Natural killer cell (primary cell): ENCODE results near the gene RTTN. TPM values are rescaled to one million over a fixed set of nuclear protein-coding genes. Genes with fewer than 3 reads are reported as not detected.
"Not testable (repeated sequence)": the region's sequence is repeated elsewhere in the genome, so short reads cannot be mapped to it uniquely, and the experiment has no call there.

Experiments
- ATAC-seq, 3 donors: fragments of 150-1000 bp in 2 of 3; fragments of 200-7000 bp in 1 of 3; cut with Tn5 transposase; 1 replicate in 1 of 3; 2 replicates in 2 of 3; pipeline ENCODE4 v1.10.0; 2021; ENCODE audit warnings: mild to moderate bottlenecking in 2 of 3, moderate library complexity in 2 of 3
- DNase-seq, 2 donors: peaks; one replicate each; pipeline versions ENCODE4 v3.0.0 to v3.0.0-alpha.2; 2013 to 2021; ENCODE audit warnings: mixed read lengths in 1 of 2
- H3K27ac ChIP-seq: one replicate; pipeline ENCODE4 v1.5.1; 2013; ENCODE audit warnings: mild to moderate bottlenecking, low read length
- H3K27me3 ChIP-seq: one replicate; pipeline ENCODE4 v1.6.1; 2013; ENCODE audit warnings: low read length; ENCODE audit not compliant: control insufficient read depth, insufficient read depth
- H3K36me3 ChIP-seq: one replicate; pipeline ENCODE4 v1.6.1; 2013; ENCODE audit warnings: low read length; ENCODE audit not compliant: control insufficient read depth, insufficient read depth
- H3K4me1 ChIP-seq: one replicate; pipeline ENCODE4 v1.6.1; 2013; ENCODE audit warnings: low read length; ENCODE audit not compliant: control insufficient read depth, insufficient read depth
- H3K4me3 ChIP-seq: one replicate; pipeline ENCODE4 v1.5.1; 2013; ENCODE audit warnings: low read length
- H3K9me3 ChIP-seq: one replicate; pipeline ENCODE4 v1.6.1; 2013; ENCODE audit warnings: low read length; ENCODE audit not compliant: control insufficient read depth, insufficient read depth
- H3K27ac Mint-ChIP-seq, 2 donors: one replicate each; pipeline ENCODE4 v1.8.0; 2022; ENCODE audit warnings: mild to moderate bottlenecking in 2 of 2, mixed read lengths in 2 of 2, moderate library complexity in 1 of 2
- H3K27me3 Mint-ChIP-seq, 2 donors: one replicate each; pipeline ENCODE4 v1.8.0; 2022; ENCODE audit warnings: low read depth in 2 of 2, mixed read lengths in 2 of 2
- H3K36me3 Mint-ChIP-seq: one replicate; pipeline ENCODE4 v1.8.0; 2022; ENCODE audit warnings: mixed read lengths
- H3K4me1 Mint-ChIP-seq, 2 donors: one replicate each; pipeline ENCODE4 v1.8.0; 2022; ENCODE audit warnings: mixed read lengths in 2 of 2
- H3K4me3 Mint-ChIP-seq: one replicate; pipeline ENCODE4 v1.8.0; 2022; ENCODE audit warnings: mild to moderate bottlenecking, moderate library complexity, mixed read lengths
- H3K9me3 Mint-ChIP-seq, 2 donors: one replicate each; pipeline ENCODE4 v1.8.0; 2022; ENCODE audit warnings: mixed read lengths in 2 of 2
- CTCF ChIP-seq: fragments of 200-600 bp; IDR thresholded peaks from one replicate; pipeline ENCODE4 v1.8.0; 2022; ENCODE audit warnings: antibody characterized with exemption
- WGBS: methylation state at CpG from one replicate; pipeline ENCODE4 v1.1.7; 2013; ENCODE audit warnings: missing lambda C conversion rate; ENCODE audit not compliant: insufficient coverage; 5-methylcytosine and 5-hydroxymethylcytosine counted together
- intact Hi-C: fragments of 100-400 bp; cut with micrococcal nuclease; formaldehyde crosslinking; loops from one replicate; pipeline ENCODE4 v1.14.2; 2022
- total RNA-seq, 4 donors: library from RNA; stranded (reverse); fragments of 120-200 nt in 1 of 4; gene quantifications; one replicate each; pipeline versions ENCODE4 v1.2.3 to v1.2.4, GENCODE V29; 2013 to 2022

The RTTN gene
- total RNA-seq, 3 donors from 2014 or later (not counting 1 experiment from before 2014, with no cell fraction given) = 33.0 to 41.0 (median 35.5) TPM

GRCh38 chr18:70249118-70249517 lies 43.6 kb upstream of the RTTN start:
- Mint-ChIP-seq H3K36me3 (no peaks in the 10 kb centered on the region), H3K27me3 (peaks cover 0 to 5% of the 10 kb centered on the region in 2 donors)

GRCh38 chr18:70246061-70246466 lies 40.6 kb upstream of the RTTN start:
- DNase-seq = no peak
- intact Hi-C loops = no loop called here
- Mint-ChIP-seq H3K4me1 (no peaks in the 10 kb centered on the region), H3K27ac (no peak overlapping the region), H3K36me3 (no peaks in the 10 kb centered on the region), H3K4me3 (no peak overlapping the region), H3K9me3 (no peaks in the 10 kb centered on the region), H3K27me3 (no peaks in the 10 kb centered on the region)
- 0% methylated on average over 3 of the region's 4 CpGs for WGBS
- no peak for ATAC-seq
- Histone ChIP-seq H3K9me3 (no peaks in the 10 kb centered on the region), H3K27me3 (no peaks in the 10 kb centered on the region), H3K27ac (no peak overlapping the region), H3K4me1 (no peaks in the 10 kb centered on the region), H3K4me3 (no peak overlapping the region), H3K36me3 (no peaks in the 10 kb centered on the region)
- TF ChIP-seq CTCF = no peak

More at GRCh38 chr18:70249118-70249517, 43.6 kb upstream of the RTTN start:
- H3K4me3 Mint-ChIP-seq = no peak overlapping the region
- Histone ChIP-seq H3K27me3 (peaks cover 2% of the 10 kb centered on the region), H3K4me1 (no peaks in the 10 kb centered on the region), H3K4me3 (no peak overlapping the region), H3K27ac (no peak overlapping the region), H3K9me3 (no peaks in the 10 kb centered on the region), H3K36me3 (no peaks in the 10 kb centered on the region)
- 91% methylated on average over 5 of the region's 5 CpGs for WGBS
- no peaks in the 10 kb centered on the region for H3K9me3 Mint-ChIP-seq
- H3K4me1 Mint-ChIP-seq = no peaks in the 10 kb centered on the region
- no peak for ATAC-seq
- intact Hi-C loops = no loop called here
- no peak overlapping the region for H3K27ac Mint-ChIP-seq
- no peak for DNase-seq
- TF ChIP-seq CTCF = no peak

- Histone ChIP-seq H3K4me3 (no peak overlapping the region), H3K27me3 (no peaks in the 10 kb centered on the region), H3K27ac (no peak overlapping the region), H3K36me3 (no peaks in the 10 kb centered on the region), H3K9me3 (no peaks in the 10 kb centered on the region), H3K4me1 (no peaks in the 10 kb centered on the region)
- DNase-seq (no peak), ATAC-seq (no peak)
- no peak overlapping the region for H3K27ac Mint-ChIP-seq
- H3K36me3 Mint-ChIP-seq = no peaks in the 10 kb centered on the region
- no peaks in the 10 kb centered on the region for H3K4me1 Mint-ChIP-seq
- WGBS = 98% methylated on average over 10 of the region's 13 CpGs
- intact Hi-C loops = no loop called here
- H3K9me3 Mint-ChIP-seq = no peaks in the 10 kb centered on the region
- no peak for TF ChIP-seq CTCF
- peaks cover 4 to 11% of the 10 kb centered on the region in 2 donors for H3K27me3 Mint-ChIP-seq
- H3K4me3 Mint-ChIP-seq = no peak overlapping the region
Observed at GRCh38 chr18:70243131-70243929, 37.8 kb upstream of the RTTN start.

GRCh38 chr18:70236921-70237320 lies 31.4 kb upstream of the RTTN start:
- H3K27ac Mint-ChIP-seq, H3K4me3 ChIP-seq, DNase-seq, H3K4me3 Mint-ChIP-seq, H3K9me3 ChIP-seq, intact Hi-C loops, H3K4me1 ChIP-seq, H3K4me1 Mint-ChIP-seq, ATAC-seq, H3K9me3 Mint-ChIP-seq, H3K27ac ChIP-seq, H3K27me3 ChIP-seq, H3K36me3 Mint-ChIP-seq, H3K36me3 ChIP-seq: not testable (repeated sequence)
- 94% methylated on average over 7 of the region's 7 CpGs for WGBS
- peaks cover 13 to 37% of the 10 kb centered on the region in 2 donors for H3K27me3 Mint-ChIP-seq
